ENCODE data around the gene CRELD2.
A peak's percentile ranks its signal among the peaks of the same experiment; 100 is the strongest.

Gene CRELD2

GRCh38 chr22:49975543-49976389 lies 57.3 kb downstream of the CRELD2 start:
- Mint-ChIP-seq H3K4me3 (peak overlapping the region; percentile 57), H3K27me3 (no peaks in the 10 kb centered on the region), H3K27ac (peak overlapping the region; percentile 91), H3K36me3 (peaks cover 16% of the 10 kb centered on the region), H3K4me1 (ENCODE audit: low read depth) (peaks cover 38% of the 10 kb centered on the region), H3K9me3 (ENCODE audit: low read depth) (peaks cover 9% of the 10 kb centered on the region)

GRCh38 chr22:49976439-49977175 lies 58.2 kb downstream of the CRELD2 start:
- H3K4me1 Mint-ChIP-seq (ENCODE audit: low read depth) = peaks cover 37% of the 10 kb centered on the region
- peak overlapping the region; percentile 91 for H3K27ac Mint-ChIP-seq
- peak overlapping the region; percentile 41 for H3K4me3 Mint-ChIP-seq
- no peaks in the 10 kb centered on the region for H3K27me3 Mint-ChIP-seq
- H3K9me3 Mint-ChIP-seq (ENCODE audit: low read depth) = peaks cover 9% of the 10 kb centered on the region
- peaks cover 16% of the 10 kb centered on the region for H3K36me3 Mint-ChIP-seq
